K562 (cell line): ENCODE data around the gene ZNF587.
"Not testable (repeated sequence)": the region's sequence is repeated elsewhere in the genome, so short reads cannot be mapped to it uniquely, and the experiment has no call there.

ENCODE experiments used
- CTCF ChIP-seq, 3 experiments: IDR thresholded peaks in 2 of 3; conservative IDR thresholded peaks in 1 of 3; 2 replicates each; pipeline ENCODE4 v1.5.1; 2011 to 2012; ENCODE audit warnings: low read length in 3 of 3, mild to moderate bottlenecking in 3 of 3, control low read depth in 2 of 3, improper control_type of control experiment in 1 of 3, inconsistent platforms in 1 of 3, low read depth in 1 of 3, mixed read lengths in 1 of 3, moderate library complexity in 1 of 3; ENCODE audit not compliant: insufficient read depth in 2 of 3
- ESRRA ChIP-seq: fragments of 450-650 bp; IDR thresholded peaks from 2 replicates; pipeline ENCODE4 v1.6.1; 2014; ENCODE audit warnings: low read depth, mild to moderate bottlenecking, moderate library complexity, borderline replicate concordance
- GATAD2B ChIP-seq: fragments of 450-650 bp; IDR thresholded peaks from 2 replicates; pipeline ENCODE4 v1.6.1; 2017; ENCODE audit warnings: mild to moderate bottlenecking, borderline replicate concordance
- HDAC2 ChIP-seq: fragments of 450-650 bp; IDR thresholded peaks from 2 replicates; pipeline ENCODE4 v1.6.1; 2016; ENCODE audit warnings: mild to moderate bottlenecking
- KAT8 ChIP-seq: fragments of 450-650 bp; IDR thresholded peaks from 2 replicates; pipeline ENCODE4 v1.6.1; 2016; ENCODE audit warnings: low read depth, mild to moderate bottlenecking
- POLR2AphosphoS5 ChIP-seq: IDR thresholded peaks from 2 replicates; pipeline ENCODE4 v1.6.1; 2011; ENCODE audit warnings: mild to moderate bottlenecking, low read depth, low read length, moderate library complexity; ENCODE audit not compliant: control insufficient read depth, insufficient read depth
- ZC3H4 ChIP-seq: sonication (generic); formaldehyde crosslinking; IDR thresholded peaks from 2 replicates; pipeline ENCODE4 v1.9.0; 2021; ENCODE audit warnings: missing genetic modification reagents, borderline replicate concordance
- ZNF436 ChIP-seq: fragments of 250-450, 450-650 bp; sonication (Bioruptor Pico); formaldehyde crosslinking; IDR thresholded peaks from 2 replicates; pipeline ENCODE4 v1.7.0; 2020; ENCODE audit warnings: mild to moderate bottlenecking

GRCh38 chr19:57838622-57839191, 11.0 kb upstream of the ZNF587 start:
- TF ChIP-seq POLR2AphosphoS5; ESRRA; HDAC2; GATAD2B; CTCF (IDR thresholded peaks at IDR 0.05 in 2 of 3, conservative IDR thresholded peaks at IDR 0.05 in 1 of 3; ENCODE audit: insufficient read depth in 2 of 3, low read depth in 1 of 3, low read length in 3 of 3); ZNF436 (CRISPR knock-in tag); KAT8; ZC3H4 (CRISPR knock-in tag): not testable (repeated sequence)
